GM19395 (cell line): Measurements from ENCODE around the gene HPSE.
A peak's percentile ranks its signal among the peaks of the same experiment; 100 is the strongest.
"Not testable (repeated sequence)": the region's sequence is repeated elsewhere in the genome, so short reads cannot be mapped to it uniquely, and the experiment has no call there.

ENCODE experiments used
- ATAC-seq: cut with Tn5 transposase; IDR thresholded peaks from one replicate; pipeline ENCODE4 v1.9.1; 2021; ENCODE audit warnings: mild to moderate bottlenecking, moderate library complexity; ENCODE audit not compliant: unreplicated experiment

HPSE gene

GRCh38 chr4:83335701-83336100, 1.1 kb upstream of the HPSE start:
- no peak for ATAC-seq

DNA sequence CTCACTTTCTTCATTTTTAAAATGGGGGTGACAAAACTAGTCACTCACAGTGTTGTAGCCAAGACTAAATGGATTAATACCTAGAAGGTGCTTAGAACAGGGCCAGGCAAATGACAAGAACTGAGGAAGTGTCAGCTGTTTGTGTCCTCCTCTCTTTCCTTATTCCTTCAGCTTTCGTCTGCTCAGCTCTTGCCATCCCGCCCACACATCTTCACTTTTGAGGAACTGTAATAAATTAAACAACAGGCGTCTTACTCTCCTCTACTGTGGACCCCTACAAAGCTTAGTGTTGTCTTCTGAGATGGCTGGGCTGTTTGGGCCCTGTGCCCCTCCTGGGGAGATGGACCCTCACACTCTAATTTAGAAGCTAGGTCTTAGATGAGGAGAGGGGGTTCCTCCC, 2.7 kb downstream of the HPSE start:
- ATAC-seq = no peak

- no peak for ATAC-seq
Measured at GRCh38 chr4:83329521-83330110, 5.0 kb downstream of the HPSE start.

- no peak for ATAC-seq
Measured at GRCh38 chr4:83328521-83329187, 6.0 kb downstream of the HPSE start.

- no peak for ATAC-seq
Measured at GRCh38 chr4:83326546-83326945, 8.1 kb downstream of the HPSE start.

- not testable (repeated sequence) for ATAC-seq
Measured at GRCh38 chr4:83325306-83325705, 9.3 kb downstream of the HPSE start.

DNA sequence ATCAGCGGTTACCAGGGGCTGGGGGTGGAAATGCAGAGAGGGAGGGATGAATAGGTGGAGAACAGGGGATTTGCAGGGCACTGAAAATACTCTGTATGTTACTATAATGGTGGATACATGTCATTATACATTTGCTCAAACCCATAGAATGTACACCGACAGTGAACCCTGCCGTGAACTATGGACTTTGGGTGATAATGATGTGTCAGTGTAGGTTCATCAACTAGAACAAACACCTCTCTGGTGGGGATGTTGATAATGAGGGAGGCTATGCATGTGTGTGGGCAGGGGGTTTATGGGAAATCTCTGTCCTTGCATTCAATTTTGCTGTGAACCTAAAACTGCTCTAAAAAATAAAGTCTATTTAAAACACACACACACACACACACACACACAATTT, 11.5 kb downstream of the HPSE start:
- ATAC-seq = no peak

- no peak for ATAC-seq
Measured at GRCh38 chr4:83320548-83320947, 14.1 kb downstream of the HPSE start.

DNA sequence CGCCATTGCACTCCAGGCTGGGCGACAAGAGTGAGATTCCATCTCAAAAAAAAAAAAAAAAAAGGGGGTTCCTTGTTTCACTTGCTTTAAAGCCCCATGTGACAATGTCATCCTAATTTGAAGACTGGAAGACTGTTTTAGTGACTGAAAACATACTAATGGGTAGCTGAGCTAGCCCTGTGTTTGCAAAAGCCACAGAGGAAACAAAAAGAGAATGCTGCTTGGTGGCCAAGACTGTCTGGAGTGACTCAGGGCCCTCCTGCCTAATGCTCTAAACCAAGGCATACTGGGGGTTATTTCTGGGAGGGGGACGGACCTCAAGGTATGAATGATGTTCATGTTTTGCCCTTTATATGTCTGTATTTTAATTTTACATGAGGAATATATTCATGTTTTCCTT, 16.0 kb downstream of the HPSE start:
- ATAC-seq = no peak

DNA sequence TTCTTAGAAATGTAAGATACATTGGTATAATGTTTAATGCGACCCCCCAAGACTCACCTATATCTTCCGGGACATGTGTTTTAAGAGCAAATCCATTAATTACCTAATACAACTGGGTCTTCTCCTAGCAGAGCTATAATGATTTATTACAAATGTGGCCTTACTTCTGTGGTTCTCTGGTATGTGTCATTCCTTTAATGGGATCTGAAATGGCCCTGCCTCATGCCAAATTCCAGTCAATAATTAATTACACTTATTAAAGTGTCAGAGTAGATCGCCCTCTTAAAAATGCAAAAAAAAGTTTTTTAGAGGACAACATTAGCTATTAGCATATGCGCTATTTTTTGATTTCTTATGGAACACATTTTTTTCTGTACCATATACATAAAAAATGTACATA, 17.0 kb downstream of the HPSE start:
- no peak for ATAC-seq

DNA sequence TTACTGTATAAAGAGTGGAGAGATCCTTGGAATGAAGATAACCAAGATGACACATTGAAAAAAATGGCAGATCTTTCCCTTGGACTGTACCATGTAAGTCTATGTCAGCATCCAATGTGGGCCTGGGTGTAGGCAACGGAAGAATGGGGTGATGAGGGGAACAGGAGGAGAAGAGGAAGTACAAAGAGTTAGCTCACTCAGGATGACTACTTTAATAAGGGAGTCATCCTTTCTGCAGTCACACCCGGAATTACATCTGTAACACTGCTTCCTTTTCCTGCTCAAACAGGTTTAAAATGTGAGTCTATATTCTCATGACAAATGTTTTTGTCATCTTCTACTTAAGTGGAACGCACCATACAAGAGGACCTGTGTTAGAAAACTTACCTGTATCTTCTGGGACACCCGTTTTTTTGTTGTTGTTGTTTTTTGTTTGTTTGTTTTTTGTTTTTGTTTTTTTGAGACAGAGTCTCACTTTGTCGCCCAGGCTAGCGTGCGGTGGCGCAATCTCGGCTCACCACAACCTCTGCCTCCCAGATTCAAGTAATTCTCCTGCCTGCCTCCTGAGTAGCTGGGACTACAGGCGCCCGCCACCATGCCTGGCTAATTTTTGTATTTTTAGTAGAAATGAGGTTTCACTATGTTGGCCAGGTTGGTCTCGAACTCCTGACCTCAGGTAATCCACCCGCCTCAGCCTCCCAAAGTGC, 18.0 kb downstream of the HPSE start:
- no peak for ATAC-seq

DNA sequence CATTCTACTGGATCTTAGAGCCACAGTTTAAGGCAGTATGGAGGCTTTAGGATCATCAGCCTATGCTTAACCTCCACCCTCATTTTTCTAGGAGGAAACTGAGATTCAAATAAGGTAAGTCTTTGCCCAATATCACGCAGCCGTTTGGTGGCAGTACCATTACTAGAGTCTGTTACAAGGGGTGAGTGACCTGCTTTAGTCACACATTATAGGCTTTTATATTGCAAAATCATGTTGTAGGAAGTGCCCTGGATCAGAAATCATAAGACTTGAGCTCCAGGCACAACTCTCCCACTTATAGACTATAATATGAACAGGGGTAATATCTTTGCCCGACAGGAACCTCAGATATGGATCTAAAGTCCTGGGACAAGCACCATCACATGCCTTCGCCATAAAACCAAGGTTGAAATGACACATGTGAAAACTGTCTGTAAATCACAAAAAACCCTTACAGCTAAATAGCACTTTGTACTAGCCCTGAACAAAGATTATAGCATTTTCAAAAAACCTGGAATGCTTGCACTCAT, 19.2 kb downstream of the HPSE start:
- ATAC-seq = no peak

DNA sequence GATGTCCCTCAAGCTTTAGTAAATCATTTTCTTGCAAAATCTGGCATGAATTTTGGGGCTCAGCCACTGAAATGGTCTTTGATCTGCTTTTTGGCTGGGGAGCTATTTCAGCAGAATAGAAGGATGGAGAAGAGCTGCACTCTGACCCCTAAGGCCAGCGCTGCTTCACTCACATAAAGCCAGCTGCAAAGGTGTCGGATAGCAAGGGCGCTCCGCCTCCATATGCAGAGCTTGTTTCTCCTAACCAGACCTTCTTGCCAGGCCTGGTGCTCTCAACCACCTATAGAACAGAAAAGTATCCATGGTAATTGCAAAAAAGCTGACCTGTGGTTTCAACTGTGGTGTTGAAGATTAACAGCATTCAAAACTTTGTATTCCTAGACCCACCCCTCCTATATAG, 26.0 kb downstream of the HPSE start:
- no peak for ATAC-seq

- ATAC-seq = no peak
Measured at GRCh38 chr4:83307920-83308319, 26.7 kb downstream of the HPSE start.

DNA sequence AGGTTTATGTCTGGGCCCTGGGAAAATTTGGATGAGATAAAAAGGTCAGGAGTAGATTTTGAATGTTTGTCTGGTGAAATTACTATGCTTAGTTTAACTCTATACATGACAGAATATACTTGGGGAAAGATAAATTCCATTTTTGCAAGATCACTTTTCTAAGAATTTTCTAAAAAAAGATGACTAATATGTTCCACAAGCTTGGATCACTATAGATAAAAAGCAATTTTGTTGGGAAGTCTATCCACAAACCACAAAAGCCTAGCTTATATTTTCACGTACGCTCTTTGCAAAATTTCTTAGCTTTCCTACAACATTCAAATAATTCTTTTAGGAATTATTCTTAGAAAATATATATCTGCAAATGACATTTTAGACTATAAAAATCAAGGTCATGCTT, 29.5 kb downstream of the HPSE start:
- ATAC-seq = no peak

DNA sequence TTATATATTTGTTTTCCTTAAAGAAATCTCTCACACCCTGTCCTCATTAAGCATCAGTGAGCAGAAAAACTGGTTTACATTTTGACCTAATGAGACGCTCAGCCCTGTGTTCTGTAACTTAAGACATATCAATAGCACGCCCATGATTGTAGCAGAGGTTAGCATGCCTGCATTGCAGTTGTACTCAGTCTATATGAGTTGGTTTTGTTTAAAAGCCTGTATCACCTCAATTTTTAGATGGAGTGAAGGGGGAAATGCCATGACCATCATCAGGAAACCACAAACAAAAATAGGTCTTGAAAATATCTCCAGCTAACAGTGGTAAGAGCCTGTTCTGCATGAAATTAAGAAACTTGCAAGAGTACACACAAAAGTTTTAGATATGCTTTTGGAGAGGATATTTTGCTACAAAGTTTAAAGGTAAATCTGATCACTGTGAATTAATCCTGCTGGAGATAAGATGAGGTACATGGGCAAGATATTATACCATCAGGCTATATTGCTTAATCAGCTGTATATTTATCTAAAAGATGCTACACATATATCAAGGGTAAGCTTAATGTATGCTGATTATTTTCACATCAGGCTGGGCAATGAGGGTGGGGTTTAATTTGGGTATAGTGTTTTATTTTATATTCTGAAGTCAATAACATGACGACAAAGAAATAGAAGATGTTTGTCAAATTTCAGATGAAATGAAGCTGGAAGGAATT, 36.9 kb downstream of the HPSE start:
- no peak for ATAC-seq

DNA sequence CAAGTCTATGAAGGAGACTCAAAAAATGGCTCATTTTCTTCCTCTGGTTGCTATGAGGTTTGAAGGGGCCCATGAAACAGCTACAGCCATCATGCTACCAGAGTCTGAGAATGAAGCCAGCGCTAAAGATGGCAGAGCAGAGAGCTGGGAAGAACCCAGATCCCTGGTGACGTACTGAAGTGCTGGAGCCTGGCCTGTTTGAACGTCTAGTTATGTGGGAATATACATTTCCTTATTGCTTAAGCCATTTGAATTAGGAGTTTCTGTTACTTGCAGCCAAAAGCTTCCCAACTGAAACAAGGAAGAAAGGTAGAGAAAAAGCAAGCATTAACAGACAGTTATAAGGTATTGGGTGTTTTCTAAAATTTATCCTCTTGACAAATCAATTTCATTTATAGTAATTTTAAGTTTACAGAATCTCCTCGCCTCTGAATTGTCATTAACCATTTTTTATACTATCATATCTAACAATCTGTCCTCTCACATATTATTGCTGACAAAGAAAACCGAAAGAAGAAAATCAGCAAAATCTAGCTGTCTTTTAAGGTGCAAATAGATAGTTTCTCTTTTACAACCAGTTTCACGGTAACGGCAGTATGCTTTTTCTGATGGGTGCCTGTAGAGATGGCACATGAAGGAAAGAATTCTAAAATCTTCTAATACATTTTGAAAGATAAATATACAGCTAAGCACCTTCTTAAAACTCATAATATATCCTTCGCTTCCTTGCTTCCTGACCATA, 41.2 kb downstream of the HPSE start:
- ATAC-seq = no peak

- not testable (repeated sequence) for ATAC-seq
Measured at GRCh38 chr4:83290059-83290774, 44.4 kb downstream of the HPSE start.

DNA sequence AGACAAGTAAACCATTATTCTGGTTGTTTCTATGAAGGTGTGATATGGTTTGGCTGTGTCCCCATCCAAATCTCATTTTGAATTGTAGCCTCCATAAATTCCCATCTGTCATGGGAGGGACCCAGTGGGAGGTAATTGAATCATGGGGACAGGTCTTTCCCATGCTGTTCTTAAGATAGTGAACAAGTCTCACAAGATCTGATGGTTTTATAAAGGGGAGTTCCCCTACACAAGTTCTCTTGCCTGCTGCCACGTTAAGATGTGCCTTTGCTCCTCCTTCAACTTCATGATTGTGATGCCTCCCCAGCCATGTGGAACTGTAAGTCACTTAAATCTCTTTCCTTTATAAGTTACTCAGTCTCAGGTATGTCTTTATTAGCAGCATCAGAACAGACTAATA, 46.3 kb downstream of the HPSE start:
- ATAC-seq = not testable (repeated sequence)

DNA sequence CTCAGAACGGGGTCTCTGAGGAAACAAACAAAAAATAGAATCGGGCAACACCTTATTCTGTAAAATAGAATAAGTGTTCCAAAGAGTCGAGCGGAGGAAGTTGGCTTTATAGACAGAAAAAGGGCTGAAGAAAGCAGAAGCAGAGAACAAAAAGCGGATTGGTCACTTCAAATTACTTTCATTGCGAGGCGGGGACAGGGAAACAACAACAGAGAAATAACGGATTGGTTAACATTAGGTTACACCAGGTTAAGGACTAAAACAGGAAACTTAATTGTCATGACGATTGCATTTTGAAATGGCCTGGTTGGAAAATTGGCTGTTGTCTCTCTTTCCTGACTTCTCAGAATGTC, 49.6 kb downstream of the HPSE start:
- ATAC-seq = peak; percentile 21
